Measurements from ENCODE around the gene TOR1AIP2.
"Not testable (repeated sequence)": the region's sequence is repeated elsewhere in the genome, so short reads cannot be mapped to it uniquely, and the experiment has no call there.

TOR1AIP2 gene

GRCh38 chr1:179807291-179807690 lies 70.3 kb downstream of the TOR1AIP2 start:
- no peak for DNase-seq (ENCODE audit: low spot score)

GRCh38 chr1:179806333-179806732 lies 71.3 kb downstream of the TOR1AIP2 start:
- DNase-seq (ENCODE audit: low spot score), result no peak

- no peak for DNase-seq (ENCODE audit: low spot score)
Measured at GRCh38 chr1:179805291-179806195, 72.1 kb downstream of the TOR1AIP2 start.

GRCh38 chr1:179804417-179804816 lies 73.2 kb downstream of the TOR1AIP2 start:
- DNase-seq (ENCODE audit: low spot score), result not testable (repeated sequence)

- DNase-seq (ENCODE audit: low spot score), result no peak
Measured at GRCh38 chr1:179803918-179804317, 73.7 kb downstream of the TOR1AIP2 start.

- DNase-seq (ENCODE audit: low spot score), result no peak
Measured at GRCh38 chr1:179803104-179803503, 74.5 kb downstream of the TOR1AIP2 start.

GRCh38 chr1:179800481-179800880 lies 77.1 kb downstream of the TOR1AIP2 start:
- DNase-seq (ENCODE audit: low spot score), result no peak

- DNase-seq (ENCODE audit: low spot score), result no peak
Measured at GRCh38 chr1:179798864-179799516, 78.6 kb downstream of the TOR1AIP2 start.

GRCh38 chr1:179798213-179798863 lies 79.3 kb downstream of the TOR1AIP2 start:
- no peak for DNase-seq (ENCODE audit: low spot score)

GRCh38 chr1:179794669-179795068 lies 82.9 kb downstream of the TOR1AIP2 start:
- no peak for DNase-seq (ENCODE audit: low spot score)

GRCh38 chr1:179794146-179794545 lies 83.5 kb downstream of the TOR1AIP2 start:
- DNase-seq (ENCODE audit: low spot score), result no peak

- no peak for DNase-seq (ENCODE audit: low spot score)
Measured at GRCh38 chr1:179793281-179793680, 84.3 kb downstream of the TOR1AIP2 start.

Data from hepatic stellate cell (primary cell).